ENCODE measurements around the gene CACNA1A.

DNA sequence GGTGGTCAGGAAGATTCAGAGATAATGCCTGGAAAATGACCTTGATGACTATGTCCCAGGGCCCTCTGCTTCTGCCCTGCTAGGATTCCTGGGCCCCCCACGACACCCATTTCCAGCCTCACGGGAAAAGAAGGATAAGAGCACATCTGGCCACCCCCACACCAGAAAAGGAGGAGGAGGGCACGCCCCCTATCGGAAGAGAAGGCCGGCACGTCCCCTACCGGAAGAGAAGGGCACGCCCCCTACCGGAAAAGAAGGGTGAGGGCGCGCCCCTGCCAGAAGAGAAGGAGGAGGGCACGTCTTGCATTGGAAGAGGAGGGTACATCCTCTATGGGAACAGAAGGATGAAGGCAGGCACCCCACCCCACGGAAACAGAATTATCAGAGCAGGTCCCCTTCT, 271.8 kb downstream of the CACNA1A start:
- TF ChIP-seq CTCF (optimal IDR thresholded peaks at IDR 0.05 in 1 of 3, IDR thresholded peaks at IDR 0.05 in 1 of 3, conservative IDR thresholded peaks at IDR 0.05 in 1 of 3; ENCODE audit: extremely low read depth in 1 of 3, insufficient read depth in 2 of 3, low read length in 3 of 3) (peak; percentile 44 to 77 (median 63)), EZH2 (IDR thresholded peaks at IDR 0.05; ENCODE audit: low read length) (no peak)

Data from keratinocyte (primary cell).